Measurements from ENCODE around the gene IGFN1.
A peak's percentile ranks its signal among the peaks of the same experiment; 100 is the strongest.

IGFN1 gene

GRCh38 chr1:201190624-201191051 is at the start of gene IGFN1:
TSS of gene IGFN1 (plus strand) at chr1:201190824. CDS start at chr1:201193294, 2,470 bp downstream.
- no peaks in the 10 kb centered on the region for H3K36me3 Mint-ChIP-seq (ENCODE audit: low read depth)
- H3K27me3 Mint-ChIP-seq (ENCODE audit: low read depth, poor library complexity): peaks cover 43% of the 10 kb centered on the region
- peak; percentile 68 for DNase-seq
- H3K9me3 Mint-ChIP-seq: no peaks in the 10 kb centered on the region
- H3K4me3 Mint-ChIP-seq: no peak within 1 kb of the TSS
- no peak within 1 kb of the TSS for H3K27ac Mint-ChIP-seq
- TF ChIP-seq CTCF (IDR thresholded peaks at IDR 0.05): no peak
- H3K4me1 Mint-ChIP-seq: peaks cover 35% of the 10 kb centered on the region

GRCh38 chr1:201140941-201141260 is 49.7 kb upstream of the IGFN1 start:
- Mint-ChIP-seq H3K27ac (no peak overlapping the region), H3K4me3 (no peak overlapping the region), H3K36me3 (ENCODE audit: low read depth) (peaks cover 50% of the 10 kb centered on the region), H3K27me3 (ENCODE audit: low read depth, poor library complexity) (peaks cover 8% of the 10 kb centered on the region), H3K9me3 (no peaks in the 10 kb centered on the region), H3K4me1 (peaks cover 12% of the 10 kb centered on the region)
- DNase-seq: no peak
- no peak for TF ChIP-seq CTCF (IDR thresholded peaks at IDR 0.05)

- Mint-ChIP-seq H3K36me3 (ENCODE audit: low read depth) (peaks cover 55% of the 10 kb centered on the region), H3K9me3 (no peaks in the 10 kb centered on the region), H3K4me1 (peaks cover 12% of the 10 kb centered on the region), H3K27ac (no peak overlapping the region), H3K27me3 (ENCODE audit: low read depth, poor library complexity) (peaks cover 8% of the 10 kb centered on the region), H3K4me3 (no peak overlapping the region)
- no peak for TF ChIP-seq CTCF (IDR thresholded peaks at IDR 0.05)
- DNase-seq: no peak
Observed at GRCh38 chr1:201141418-201141817, 49.2 kb upstream of the IGFN1 start.

GRCh38 chr1:201142011-201142848 is 48.4 kb upstream of the IGFN1 start:
- no peak overlapping the region for H3K4me3 Mint-ChIP-seq
- peak overlapping the region; percentile 14 for H3K27ac Mint-ChIP-seq
- TF ChIP-seq CTCF (IDR thresholded peaks at IDR 0.05): no peak
- H3K9me3 Mint-ChIP-seq: no peaks in the 10 kb centered on the region
- H3K27me3 Mint-ChIP-seq (ENCODE audit: low read depth, poor library complexity): peaks cover 8% of the 10 kb centered on the region
- H3K4me1 Mint-ChIP-seq: peaks cover 12% of the 10 kb centered on the region
- DNase-seq: no peak
- peaks cover 62% of the 10 kb centered on the region for H3K36me3 Mint-ChIP-seq (ENCODE audit: low read depth)

GRCh38 chr1:201142849-201143725 is 47.5 kb upstream of the IGFN1 start:
- DNase-seq: no peak
- H3K27me3 Mint-ChIP-seq (ENCODE audit: low read depth, poor library complexity): peaks cover 8% of the 10 kb centered on the region
- TF ChIP-seq CTCF (IDR thresholded peaks at IDR 0.05): no peak
- no peak overlapping the region for H3K4me3 Mint-ChIP-seq
- peaks cover 68% of the 10 kb centered on the region for H3K36me3 Mint-ChIP-seq (ENCODE audit: low read depth)
- no peaks in the 10 kb centered on the region for H3K9me3 Mint-ChIP-seq
- no peak overlapping the region for H3K27ac Mint-ChIP-seq
- H3K4me1 Mint-ChIP-seq: peaks cover 12% of the 10 kb centered on the region
